GM21786 (cell line): ENCODE data around the gene PLCB4.

Experiments
- ATAC-seq: cut with Tn5 transposase; IDR thresholded peaks from one replicate; pipeline ENCODE4 v1.9.1; 2021; ENCODE audit not compliant: unreplicated experiment

PLCB4 gene

DNA sequence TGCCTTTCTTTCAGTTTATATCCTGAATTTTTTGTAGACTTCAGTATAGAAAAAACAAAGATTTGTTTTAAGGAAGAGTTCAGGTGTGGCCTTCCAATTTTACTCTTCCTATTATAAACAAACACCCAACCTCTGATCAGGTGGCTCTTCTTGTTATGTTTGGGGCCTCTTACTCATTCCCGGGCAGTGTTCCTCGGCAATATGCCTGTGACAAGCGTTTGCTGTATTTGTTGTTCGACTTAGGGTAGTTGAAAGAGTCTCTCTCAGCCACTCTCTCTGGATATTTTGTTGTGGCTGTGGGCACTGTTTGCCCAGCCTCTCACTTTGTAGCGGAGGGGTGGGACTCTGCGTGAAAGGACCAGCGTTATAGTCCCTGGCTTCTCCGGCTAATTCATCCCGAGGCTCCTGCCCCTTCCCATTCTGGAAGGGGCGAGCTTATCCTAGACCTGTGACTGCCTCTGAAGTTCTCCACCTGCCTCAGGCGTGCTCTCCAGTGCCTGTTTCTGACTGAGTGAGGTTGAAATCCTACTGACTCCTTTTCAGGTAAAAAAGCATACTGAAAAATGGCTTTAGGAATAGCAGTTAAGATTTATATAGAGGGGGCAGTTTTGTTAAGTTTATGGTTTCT is 97.4 kb downstream of the PLCB4 start:
- ATAC-seq: no peak

DNA sequence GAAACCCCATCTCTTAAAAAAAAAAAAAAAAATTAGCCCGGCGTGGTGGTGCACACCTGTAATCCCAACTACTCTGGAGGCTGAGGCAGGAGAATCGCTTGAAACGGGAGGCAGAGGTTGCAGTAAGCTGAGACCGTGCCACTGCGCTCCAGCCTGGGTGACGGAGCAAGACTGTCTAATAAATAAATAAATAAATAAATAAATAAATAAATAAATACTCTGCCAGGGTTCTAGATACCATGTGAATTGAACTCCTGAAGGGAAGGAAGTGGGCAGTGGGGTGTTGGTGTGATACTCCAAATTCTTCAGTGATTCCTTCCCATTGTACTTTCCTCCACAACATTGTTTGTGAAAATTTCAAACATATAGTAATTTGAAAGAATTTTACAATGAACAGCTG is 100.5 kb downstream of the PLCB4 start:
- no peak for ATAC-seq

- ATAC-seq: no peak
Measured at GRCh38 chr20:9172851-9173250, 104.0 kb downstream of the PLCB4 start.

GRCh38 chr20:9177278-9177677 is 108.4 kb downstream of the PLCB4 start:
- ATAC-seq: no peak

- ATAC-seq: no peak
Measured at GRCh38 chr20:9179193-9179802, 110.4 kb downstream of the PLCB4 start.

DNA sequence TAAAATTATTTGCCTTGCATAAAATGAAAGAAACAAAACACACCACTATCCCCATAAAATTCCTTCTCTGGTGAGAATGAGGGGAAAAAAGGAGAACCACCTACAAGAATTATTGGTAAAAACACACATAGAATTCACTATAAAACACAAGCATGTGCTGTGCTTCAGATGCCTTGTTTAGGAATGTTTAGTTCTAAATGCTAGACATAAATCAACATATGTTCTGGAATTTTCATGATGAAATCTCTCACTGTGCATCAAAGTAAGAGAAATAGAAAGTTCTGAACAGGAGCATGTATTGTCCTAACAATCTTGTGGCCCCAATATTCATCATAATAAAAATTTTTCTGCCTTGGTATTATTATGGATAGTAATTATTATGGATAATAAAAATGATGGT is 111.0 kb downstream of the PLCB4 start:
- no peak for ATAC-seq

GRCh38 chr20:9180481-9181257 is 111.8 kb downstream of the PLCB4 start:
- no peak for ATAC-seq

DNA sequence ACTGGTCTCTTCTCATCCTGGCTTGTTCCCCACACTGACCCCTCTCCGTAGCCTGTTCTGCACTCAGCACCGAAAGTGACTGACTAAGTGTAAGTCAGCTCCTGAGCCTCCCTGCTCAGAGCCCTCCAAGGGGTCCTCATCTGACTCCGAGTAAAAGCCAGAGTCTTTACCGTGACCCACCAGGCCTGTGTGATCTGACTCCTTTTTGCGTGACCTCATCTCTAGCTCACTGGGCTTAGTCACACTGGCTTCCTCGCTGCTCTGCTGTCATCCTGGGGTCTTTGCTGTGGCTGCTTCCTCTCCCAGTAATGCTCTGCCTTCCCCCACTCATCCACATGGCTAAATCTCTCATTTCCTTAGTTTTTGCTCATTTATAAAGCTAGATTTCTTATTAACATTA is 116.6 kb downstream of the PLCB4 start:
- no peak for ATAC-seq

DNA sequence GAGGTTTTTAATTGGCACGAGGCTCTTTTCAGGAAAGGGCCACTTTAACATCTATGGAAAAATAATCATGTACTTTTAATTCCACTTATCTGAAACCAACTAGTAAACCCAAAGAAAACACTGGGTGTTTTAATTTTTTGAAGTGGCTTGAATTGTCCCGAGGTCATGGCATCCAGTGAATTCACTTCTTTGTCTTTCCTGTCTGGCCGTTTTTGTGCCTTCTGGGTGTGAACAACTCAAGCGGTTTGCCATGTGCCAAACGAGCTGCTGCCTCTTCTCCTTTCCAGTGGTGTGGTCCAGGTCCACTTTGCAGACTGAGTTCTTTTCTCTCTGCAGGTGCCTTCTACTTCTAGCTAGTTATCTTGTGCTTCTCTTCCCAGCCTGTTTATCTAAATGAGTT is 117.5 kb downstream of the PLCB4 start:
- no peak for ATAC-seq

DNA sequence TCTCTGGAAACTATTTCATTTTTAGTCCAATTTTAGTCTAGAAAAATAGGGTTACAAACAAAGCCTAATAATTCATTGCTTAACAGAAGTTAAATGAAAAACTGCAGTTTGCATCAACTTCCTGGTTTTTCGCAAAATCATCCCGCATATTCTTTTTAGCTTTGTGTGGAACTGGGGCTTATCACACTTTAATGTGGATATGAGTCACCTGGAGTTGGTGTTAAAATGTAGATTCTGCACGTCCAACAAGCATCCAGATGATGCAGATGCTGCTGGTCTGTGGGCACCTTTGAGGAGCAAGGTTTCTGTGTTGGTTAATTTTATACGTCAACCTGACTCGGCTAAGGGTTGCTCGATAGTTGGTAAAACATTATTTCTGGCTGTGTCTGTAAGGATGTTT is 126.1 kb downstream of the PLCB4 start:
- no peak for ATAC-seq

DNA sequence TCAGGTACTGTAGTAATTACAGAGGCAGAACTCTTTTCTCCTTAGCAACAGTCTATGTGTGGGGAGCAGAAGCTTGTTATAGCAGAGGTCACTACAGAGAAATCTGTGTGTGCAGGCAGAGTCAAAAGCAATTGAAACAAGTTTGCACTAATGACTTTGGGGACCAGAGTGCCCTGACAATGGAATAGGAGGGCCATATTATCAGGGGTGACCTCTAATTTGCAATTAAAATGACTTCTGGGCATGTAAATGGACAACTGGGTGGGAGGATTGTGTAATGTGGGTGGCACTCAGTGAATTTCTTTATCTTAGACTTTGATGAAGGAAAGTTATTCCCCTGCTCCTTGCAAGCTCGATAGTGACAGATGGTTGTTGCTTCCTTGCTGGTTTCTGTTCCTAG is 127.2 kb downstream of the PLCB4 start:
- no peak for ATAC-seq

DNA sequence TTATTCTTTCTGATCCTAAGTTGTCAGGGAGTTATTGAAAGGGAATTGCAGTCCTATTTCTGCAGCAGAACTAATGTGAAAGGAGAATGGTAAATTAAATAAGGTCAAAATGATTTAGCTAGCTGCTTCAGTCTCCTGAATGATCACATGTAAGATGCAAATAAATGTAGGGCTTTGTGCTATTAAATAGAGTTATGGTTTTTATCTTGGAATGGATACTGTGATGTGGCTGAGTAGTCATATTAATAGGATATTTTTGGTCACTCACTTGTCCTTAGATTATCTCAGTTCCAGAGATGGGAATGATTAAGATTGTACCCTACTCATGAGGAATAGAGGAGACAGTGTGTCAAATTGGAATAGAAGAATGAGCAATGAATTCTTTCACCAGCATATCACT is 129.6 kb downstream of the PLCB4 start:
- no peak for ATAC-seq

DNA sequence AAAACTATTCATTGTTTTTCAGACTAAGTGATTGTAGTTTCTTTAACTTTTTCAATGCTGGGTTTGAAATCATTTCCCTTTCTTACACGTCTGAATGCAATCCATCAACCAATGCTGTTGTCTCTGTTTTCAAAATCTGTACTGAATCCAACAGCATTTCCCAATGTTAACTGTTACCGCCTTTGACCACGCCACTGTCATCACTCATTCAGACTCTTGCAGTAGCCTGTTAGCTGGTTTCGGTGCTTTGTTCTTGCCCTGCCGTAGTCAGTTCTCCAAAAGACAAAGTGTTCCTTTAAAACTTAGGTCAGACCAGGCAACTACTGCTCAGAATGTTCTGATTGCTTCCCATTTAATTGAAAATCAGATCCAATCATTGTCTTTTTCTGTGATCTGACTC is 131.3 kb downstream of the PLCB4 start:
- no peak for ATAC-seq

DNA sequence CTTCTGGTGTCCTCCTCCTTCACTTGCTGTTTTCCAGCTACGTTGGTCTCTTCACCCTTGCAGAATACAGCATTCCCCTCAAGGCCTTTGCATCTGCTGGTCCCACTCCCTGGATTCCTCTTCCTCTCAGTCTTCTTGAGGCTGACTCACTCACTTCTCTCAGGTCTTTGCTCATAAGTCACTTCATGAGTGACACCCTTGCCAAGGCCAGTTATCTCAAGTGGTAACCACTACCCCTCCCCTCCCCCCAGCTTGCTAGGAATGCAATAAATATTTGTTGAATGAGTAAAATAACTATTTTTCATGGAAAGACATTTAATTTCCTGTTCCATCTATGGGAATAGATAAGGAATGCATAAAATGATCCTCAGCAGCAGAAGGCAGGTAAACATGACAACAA is 131.7 kb downstream of the PLCB4 start:
- no peak for ATAC-seq

DNA sequence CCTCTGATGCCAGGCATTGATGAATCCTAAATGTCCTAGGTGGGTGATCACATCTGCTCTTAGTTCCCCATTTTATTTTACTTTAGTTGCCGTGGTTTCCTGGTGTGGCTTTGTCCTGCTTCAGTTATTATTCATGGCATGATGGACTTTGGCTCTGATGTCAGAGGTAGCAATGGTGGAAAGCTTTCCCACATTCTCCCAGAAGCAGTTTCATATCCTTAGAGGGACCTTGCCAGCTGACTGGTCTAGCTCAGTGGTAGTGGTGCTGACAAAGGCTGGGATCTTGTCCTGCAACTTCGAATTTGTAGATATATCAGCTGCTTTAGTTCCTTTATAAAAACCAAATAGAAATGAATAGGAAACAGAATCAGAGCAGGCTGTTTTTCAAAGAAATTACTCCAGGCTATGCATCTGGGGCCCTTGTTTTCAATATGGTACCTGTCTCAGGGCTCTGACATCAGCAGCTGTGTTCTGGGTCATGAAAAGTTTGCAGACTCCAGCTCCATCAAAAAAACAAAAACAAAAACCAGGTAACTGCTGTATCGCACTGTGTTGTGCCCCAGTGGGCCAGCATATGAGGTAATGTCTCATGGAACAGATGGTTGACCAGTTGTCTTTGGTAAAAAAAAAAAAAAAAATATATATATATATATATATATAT is 133.7 kb downstream of the PLCB4 start:
- ATAC-seq: no peak

- ATAC-seq: no peak
Measured at GRCh38 chr20:9203081-9203447, 134.2 kb downstream of the PLCB4 start.

- ATAC-seq: no peak
Measured at GRCh38 chr20:9204979-9205378, 136.1 kb downstream of the PLCB4 start.

DNA sequence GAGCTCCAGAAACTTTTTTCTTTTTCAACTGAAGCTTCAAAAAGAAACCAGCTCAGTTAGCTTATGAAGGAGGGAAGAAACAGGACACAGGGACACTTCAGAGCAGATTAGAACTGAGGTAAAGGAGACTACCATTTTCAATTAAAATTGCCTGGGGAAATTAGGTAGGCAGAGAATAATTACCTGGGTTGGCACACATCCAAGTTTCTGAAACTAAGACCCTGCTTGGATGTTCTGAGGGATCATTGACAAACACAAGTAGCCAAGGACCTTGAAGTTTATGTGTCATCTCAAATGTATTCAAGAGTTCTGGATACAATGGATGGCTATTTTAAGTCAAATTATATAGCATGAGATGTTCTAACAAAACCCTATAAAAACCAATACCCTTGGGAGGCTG is 137.6 kb downstream of the PLCB4 start:
- no peak for ATAC-seq

GRCh38 chr20:9207253-9207652 is 138.4 kb downstream of the PLCB4 start:
- no peak for ATAC-seq

- no peak for ATAC-seq
Measured at GRCh38 chr20:9210356-9210755, 141.5 kb downstream of the PLCB4 start.

- no peak for ATAC-seq
Measured at GRCh38 chr20:9211016-9211760, 142.3 kb downstream of the PLCB4 start.
